GM12891 (cell line): ENCODE results near the gene SMYD4.

ENCODE experiments used
- POLR2A ChIP-seq: IDR thresholded peaks from 2 replicates; pipeline ENCODE4 v1.6.1; 2011; ENCODE audit warnings: low read depth, low read length, control low read depth
- POLR2AphosphoS5 ChIP-seq: IDR thresholded peaks from 2 replicates; pipeline ENCODE4 v1.6.1; 2011; ENCODE audit warnings: low read depth, low read length, control low read depth
- SPI1 ChIP-seq: IDR thresholded peaks from 2 replicates; pipeline ENCODE4 v1.6.1; 2011; ENCODE audit warnings: low read depth, low read length, control low read depth
- TAF1 ChIP-seq: IDR thresholded peaks from 2 replicates; pipeline ENCODE4 v1.6.1; 2011; ENCODE audit warnings: low read depth, low read length, control low read depth

DNA sequence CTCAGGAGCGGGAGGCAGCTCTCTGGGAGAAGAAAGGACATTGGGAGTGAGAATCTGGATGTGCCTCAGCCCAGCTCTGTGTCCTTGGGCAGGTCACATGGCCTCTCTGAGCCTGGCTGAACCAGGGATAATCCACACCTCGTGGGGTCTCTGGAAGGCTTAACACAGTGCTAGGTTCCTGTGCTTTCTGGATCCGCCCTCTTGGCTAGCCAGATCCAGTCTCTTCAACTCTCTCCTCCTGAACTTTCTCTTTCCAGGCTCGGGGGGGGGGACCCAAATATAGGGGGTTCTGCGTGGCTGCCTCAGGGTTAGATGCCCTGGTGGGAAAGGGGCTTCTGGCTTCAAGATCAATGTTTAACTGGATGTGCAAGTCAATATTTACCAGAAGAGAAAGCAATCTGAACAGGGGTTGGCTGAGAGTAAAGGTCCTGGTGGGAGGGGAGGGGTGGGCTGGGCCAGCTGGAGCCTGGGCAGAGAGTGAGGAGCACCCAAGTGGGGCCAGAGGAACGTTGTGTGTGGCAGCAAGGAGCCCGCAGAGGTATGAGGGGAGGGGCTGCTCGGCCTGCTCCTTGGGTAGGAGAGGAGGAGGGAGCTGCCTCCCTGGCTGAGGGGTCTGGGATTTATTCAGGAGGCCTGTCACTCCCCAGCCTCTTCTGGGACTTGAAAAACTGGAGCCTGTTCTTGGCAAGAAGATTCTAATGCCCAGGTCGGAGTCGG is 87.2 kb downstream of the SMYD4 start, which contains the start of gene SERPINF2:
- TF ChIP-seq SPI1 = no peak
- no peak for TF ChIP-seq POLR2A
- no peak for TF ChIP-seq POLR2AphosphoS5
- no peak for TF ChIP-seq TAF1
